Neural cell (in vitro differentiated cells): Measurements from ENCODE around the gene RASL12. TPM values are rescaled to one million over a fixed set of nuclear protein-coding genes. Genes with fewer than 3 reads are reported as not detected.

ENCODE experiments used
- H2AFZ ChIP-seq: fragments of 200-600, 300-800 bp; sonication (generic), shearing (Covaris generic); 2 replicates; pipeline ENCODE4 v1.6.0; 2014; ENCODE audit warnings: low read depth, mild to moderate bottlenecking, antibody characterized with exemption, low read length, moderate library complexity
- H3F3A ChIP-seq: fragments of 200-600 bp; shearing (Covaris generic); 2 replicates; pipeline ENCODE4 v1.6.1; 2016; ENCODE audit warnings: mild to moderate bottlenecking, moderate library complexity, mixed read lengths, antibody characterized with exemption, low read length; ENCODE audit not compliant: insufficient read depth, poor library complexity, severe bottlenecking
- H3K27ac ChIP-seq: fragments of 200-600, 300-800 bp; sonication (generic), shearing (Covaris generic); 2 replicates; pipeline ENCODE4 v1.5.1; 2014; ENCODE audit warnings: mild to moderate bottlenecking, low read length, moderate library complexity
- H3K27me3 ChIP-seq: fragments of 300-800, 200-600 bp; sonication (generic), shearing (Covaris generic); 2 replicates; pipeline ENCODE4 v1.6.0; 2014; ENCODE audit warnings: mild to moderate bottlenecking, low read depth, low read length, moderate library complexity; ENCODE audit not compliant: insufficient read depth
- H3K36me3 ChIP-seq: fragments of 300-800, 200-600 bp; sonication (generic), shearing (Covaris generic); 2 replicates; pipeline ENCODE4 v1.5.1; 2014; ENCODE audit warnings: mild to moderate bottlenecking, antibody characterized with exemption, low read length, moderate library complexity; ENCODE audit not compliant: insufficient read depth
- H3K4me2 ChIP-seq: fragments of 300-800, 200-600 bp; sonication (generic), shearing (Covaris generic); 2 replicates; pipeline ENCODE4 v1.6.0; 2014; ENCODE audit warnings: mild to moderate bottlenecking, low read length
- H3K4me3 ChIP-seq: fragments of 300-800, 200-600 bp; sonication (generic), shearing (Covaris generic); 2 replicates; pipeline ENCODE4 v1.5.1; 2014; ENCODE audit warnings: mild to moderate bottlenecking, low read length, moderate library complexity
- H3K79me2 ChIP-seq: fragments of 200-600 bp; shearing (Covaris generic); replicated peaks from 2 replicates; pipeline ENCODE4 v1.6.0; 2014; ENCODE audit warnings: mild to moderate bottlenecking, low read length, moderate library complexity; ENCODE audit not compliant: insufficient read depth
- H3K9ac ChIP-seq: fragments of 300-800, 200-600 bp; sonication (generic), shearing (Covaris generic); 2 replicates; pipeline ENCODE4 v1.6.1; 2016; ENCODE audit warnings: mild to moderate bottlenecking, low read length, mixed read lengths
- H3K9me2 ChIP-seq: fragments of 200-600 bp; shearing (Covaris generic); 2 replicates; pipeline ENCODE4 v1.6.1; 2016; ENCODE audit warnings: mild to moderate bottlenecking, low read length, mixed read lengths; ENCODE audit not compliant: insufficient read depth
- H3K9me3 ChIP-seq: fragments of 200-600, 300-800 bp; sonication (generic), shearing (Covaris generic); 2 replicates; pipeline ENCODE4 v1.6.1; 2016; ENCODE audit warnings: mild to moderate bottlenecking, mixed run types, low read length, moderate library complexity, mixed read lengths
- H4K20me1 ChIP-seq: fragments of 200-600 bp; shearing (Covaris generic); 2 replicates; pipeline ENCODE4 v1.6.1; 2016; ENCODE audit warnings: mild to moderate bottlenecking, mixed run types; ENCODE audit not compliant: insufficient read depth
- EZH2 ChIP-seq: fragments of 200-600, 300-800 bp; shearing (Covaris generic), sonication (generic); IDR thresholded peaks from 2 replicates; pipeline ENCODE4 v1.6.1; 2014; ENCODE audit warnings: antibody characterized with exemption, low read length, borderline replicate concordance, mild to moderate bottlenecking; ENCODE audit not compliant: insufficient read depth, poor library complexity, severe bottlenecking
- MXI1 ChIP-seq: fragments of 450-650 bp; conservative IDR thresholded peaks from 2 replicates; pipeline ENCODE4 v1.6.1; 2014; ENCODE audit warnings: antibody characterized with exemption, mild to moderate bottlenecking; ENCODE audit not compliant: poor library complexity, severe bottlenecking
- POLR2AphosphoS5 ChIP-seq: IDR thresholded peaks from 2 replicates; pipeline ENCODE4 v1.6.1; 2012
- RAD21 ChIP-seq: fragments of 450-650 bp; conservative IDR thresholded peaks from 2 replicates; pipeline ENCODE4 v1.6.1; 2014; ENCODE audit warnings: antibody characterized with exemption, mild to moderate bottlenecking, moderate library complexity
- REST ChIP-seq: IDR thresholded peaks from 2 replicates; pipeline ENCODE4 v1.6.1; 2012; ENCODE audit warnings: borderline replicate concordance
- TAF1 ChIP-seq: IDR thresholded peaks from 2 replicates; pipeline ENCODE4 v1.6.1; 2012; ENCODE audit warnings: low read depth
- polyA plus RNA-seq: library from polyadenylated mRNA; depleted of rRNA; stranded (reverse); fragments of >200 nt; gene quantifications from 2 replicates; pipeline ENCODE4 v1.2.3, GENCODE V29; 2014

Gene RASL12
- polyA plus RNA-seq, 1 donor from 2014 or later, result not detected

DNA sequence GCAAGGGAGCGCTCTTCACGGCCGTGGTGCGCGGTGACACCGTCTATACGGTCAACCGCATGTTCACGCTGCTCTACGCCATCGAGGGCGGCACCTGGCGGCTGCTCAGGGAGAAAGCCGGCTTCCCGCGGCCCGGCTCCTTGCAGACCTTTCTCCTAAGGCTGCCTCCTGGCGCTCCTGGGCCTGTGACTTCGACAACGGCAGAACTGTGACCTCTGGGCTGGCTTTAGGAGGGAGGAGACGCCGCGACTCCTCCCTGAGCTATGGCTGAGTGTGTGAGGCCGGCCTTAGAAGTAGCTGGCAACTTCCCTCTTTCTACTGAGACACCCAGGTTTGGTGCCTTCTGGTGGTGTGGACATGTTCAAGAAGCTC lies 10.2 kb upstream of the RASL12 start:
- Histone ChIP-seq H3K36me3 (no peaks in the 10 kb centered on the region), H3K27me3 (peaks cover 4% of the 10 kb centered on the region), H2AFZ (no peak overlapping the region), H3K27ac (no peak overlapping the region), H3K4me2 (no peak overlapping the region), H3K9ac (no peak overlapping the region), H3F3A (no peaks in the 10 kb centered on the region), H3K9me3 (no peaks in the 10 kb centered on the region), H3K9me2 (no peaks in the 10 kb centered on the region), H3K79me2 (no peaks in the 10 kb centered on the region), H4K20me1 (no peaks in the 10 kb centered on the region), H3K4me3 (no peak overlapping the region)
- TF ChIP-seq RAD21 (no peak), MXI1 (no peak), POLR2AphosphoS5 (no peak), EZH2 (no peak), REST (no peak), TAF1 (no peak)

- no peaks in the 10 kb centered on the region for H3F3A ChIP-seq
- no peaks in the 10 kb centered on the region for H4K20me1 ChIP-seq
- H3K27me3 ChIP-seq, result peaks cover 4% of the 10 kb centered on the region
- TF ChIP-seq REST, result no peak
- H2AFZ ChIP-seq, result no peak overlapping the region
- no peak overlapping the region for H3K27ac ChIP-seq
- no peaks in the 10 kb centered on the region for H3K36me3 ChIP-seq
- H3K9ac ChIP-seq, result no peak overlapping the region
- no peaks in the 10 kb centered on the region for H3K9me3 ChIP-seq
- no peak overlapping the region for H3K4me2 ChIP-seq
- H3K9me2 ChIP-seq, result no peaks in the 10 kb centered on the region
- H3K79me2 ChIP-seq, result no peaks in the 10 kb centered on the region
- H3K4me3 ChIP-seq, result no peak overlapping the region
Observed at GRCh38 chr15:65077291-65077980, 9.6 kb upstream of the RASL12 start.
